T-cell (primary cell): Measurements from ENCODE around the gene SPOCD1. TPM values are rescaled to one million over a fixed set of nuclear protein-coding genes. Genes with fewer than 3 reads are reported as not detected.

ENCODE experiments used
- ATAC-seq, 4 experiments: fragments of 200-7000 bp in 3 of 4; fragments of 150-1000 bp in 1 of 4; cut with Tn5 transposase; replicated peaks in 1 of 4; 1 replicate in 3 of 4; 2 replicates in 1 of 4; pipeline ENCODE4 v1.10.0; 2021; ENCODE audit warnings: moderate library complexity in 3 of 4, mild to moderate bottlenecking in 2 of 4, moderate number of reproducible peaks in 1 of 4
- CTCF ChIA-PET, 2 donors: fragments of 300-600 bp; sonication (Branson Sonifier 250); formaldehyde crosslinking; loops; one replicate each; lab custom pipeline; 2022; ENCODE audit warnings: antibody characterized with exemption in 2 of 2; lab: Charles Lee
- POLR2A ChIA-PET, 2 donors: fragments of 300-600 bp; sonication (Branson Sonifier 250); formaldehyde crosslinking; loops; one replicate each; lab custom pipeline; 2022; ENCODE audit warnings: antibody characterized with exemption in 2 of 2; lab: Charles Lee
- DNase-seq, 35 experiments: peaks; one replicate each; pipeline versions ENCODE4 v3.0.0 to v3.0.0-alpha.2; 2013 to 2023
- H3K27ac ChIP-seq: one replicate; pipeline ENCODE4 v1.5.1; 2013; ENCODE audit warnings: low read length
- H3K27me3 ChIP-seq, 2 experiments: replicated peaks in 1 of 2; 1 replicate in 1 of 2; 2 replicates in 1 of 2; pipeline versions ENCODE4 v1.6.1 to v1.7.0; 2013; ENCODE audit warnings: low read length in 1 of 2, mixed read lengths in 1 of 2; ENCODE audit not compliant: control insufficient read depth in 2 of 2, insufficient read depth in 2 of 2; ENCODE audit errors: extremely low read depth in 1 of 2
- H3K36me3 ChIP-seq, 2 donors: 1 replicate in 1 of 2; 2 replicates in 1 of 2; pipeline versions ENCODE4 v1.6.1 to v1.7.0; 2013; ENCODE audit warnings: low read length in 1 of 2; ENCODE audit not compliant: control insufficient read depth in 2 of 2, insufficient read depth in 1 of 2; ENCODE audit errors: extremely low read depth in 1 of 2
- H3K4me1 ChIP-seq, 2 experiments: 1 replicate in 1 of 2; 2 replicates in 1 of 2; pipeline versions ENCODE4 v1.6.1 to v1.7.0; 2013; ENCODE audit warnings: low read length in 2 of 2, mixed read lengths in 1 of 2; ENCODE audit not compliant: insufficient read depth in 2 of 2, control insufficient read depth in 1 of 2; ENCODE audit errors: extremely low read depth in 1 of 2
- H3K4me3 ChIP-seq, 2 donors: 1 replicate in 1 of 2; 2 replicates in 1 of 2; pipeline versions ENCODE4 v1.5.1 to v1.7.0; 2013; ENCODE audit warnings: mild to moderate bottlenecking in 2 of 2, low read length in 1 of 2, moderate library complexity in 1 of 2; ENCODE audit not compliant: control insufficient read depth in 1 of 2; ENCODE audit errors: extremely low read depth in 1 of 2
- H3K9me3 ChIP-seq: 2 replicates; pipeline ENCODE4 v1.7.0; 2013
- H3K27ac Mint-ChIP-seq, 2 donors: one replicate each; pipeline ENCODE4 v1.8.0; 2020 to 2021; ENCODE audit warnings: mild to moderate bottlenecking in 2 of 2, mixed read lengths in 2 of 2
- H3K27me3 Mint-ChIP-seq, 2 donors: one replicate each; pipeline ENCODE4 v1.8.0; 2021 to 2022; ENCODE audit warnings: mixed read lengths in 2 of 2
- H3K36me3 Mint-ChIP-seq: one replicate; pipeline ENCODE4 v1.8.0; 2021; ENCODE audit warnings: mixed read lengths
- H3K4me1 Mint-ChIP-seq, 3 donors: one replicate each; pipeline ENCODE4 v1.8.0; 2020 to 2022; ENCODE audit warnings: mixed read lengths in 3 of 3, mild to moderate bottlenecking in 1 of 3
- H3K4me3 Mint-ChIP-seq, 3 donors: one replicate each; pipeline ENCODE4 v1.8.0; 2020 to 2022; ENCODE audit warnings: mild to moderate bottlenecking in 3 of 3, mixed read lengths in 3 of 3, moderate library complexity in 3 of 3
- H3K9me3 Mint-ChIP-seq, 3 donors: one replicate each; pipeline ENCODE4 v1.8.0; 2020 to 2022; ENCODE audit warnings: mixed read lengths in 3 of 3
- WGBS: methylation state at CpG from one replicate; pipeline ENCODE4 v1.1.5; 2013; ENCODE audit warnings: missing lambda C conversion rate; ENCODE audit not compliant: insufficient coverage; 5-methylcytosine and 5-hydroxymethylcytosine counted together
- total RNA-seq, 35 experiments: library from RNA in 6 of 35; stranded (reverse) in 6 of 35; fragments of 120-200 nt in 1 of 35; gene quantifications; one replicate each; pipeline versions ENCODE4 v1.2.1 to v1.2.4 and lab custom pipeline; 2013 to 2026

SPOCD1 gene
- total RNA-seq, 5 donors from 2014 or later (not counting 1 experiment from before 2014, with no cell fraction given) = not detected

DNA sequence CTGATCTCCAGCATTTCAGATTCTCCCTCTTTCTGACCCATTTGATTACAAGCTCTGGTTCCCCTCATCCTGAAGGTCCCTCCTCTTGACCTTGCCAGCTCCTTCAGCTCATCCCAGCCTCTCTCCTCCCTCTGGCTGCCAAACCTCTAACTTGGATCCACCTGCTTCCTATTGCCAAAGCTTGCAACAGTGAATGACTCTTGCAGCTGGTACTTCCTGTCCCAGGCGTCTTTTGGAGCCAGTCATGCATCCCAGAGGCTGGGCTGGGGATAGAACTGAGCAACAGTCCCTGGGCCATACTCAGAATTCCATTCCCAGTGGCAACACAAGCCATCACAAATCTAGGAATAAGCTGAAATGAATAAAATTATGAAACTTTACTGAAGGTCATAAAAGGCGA is 27.7 kb upstream of the SPOCD1 start:
- DNase-seq (no peak), ATAC-seq (no peak)
- no peak overlapping the region for H3K4me3 Mint-ChIP-seq
- H3K4me1 Mint-ChIP-seq = peaks cover 47 to 62% (median 49%) of the 10 kb centered on the region in 3 donors
- no peaks in the 10 kb centered on the region for H3K36me3 Mint-ChIP-seq
- POLR2A ChIA-PET = interaction anchor here in 1 of 2 donors (0.6 kb wide), 1 partner anchor 82 kb away, joined by 3 read pairs; no protein-coding TSS in a partner anchor
- Histone ChIP-seq H3K27ac (no peak overlapping the region), H3K36me3 (no peaks in the 10 kb centered on the region), H3K4me1 (peaks cover 24 to 36% of the 10 kb centered on the region in 2 experiments), H3K4me3 (no peak overlapping the region), H3K27me3 (no peaks in the 10 kb centered on the region), H3K9me3 (no peaks in the 10 kb centered on the region)
- no peaks in the 10 kb centered on the region for H3K27me3 Mint-ChIP-seq
- no peaks in the 10 kb centered on the region for H3K9me3 Mint-ChIP-seq
- CTCF ChIA-PET = no interaction called here
- no CpG with 5 or more reads among the region's 2 CpGs for WGBS
- peak overlapping the region in 1 of 2 donors; percentile 16 for H3K27ac Mint-ChIP-seq

DNA sequence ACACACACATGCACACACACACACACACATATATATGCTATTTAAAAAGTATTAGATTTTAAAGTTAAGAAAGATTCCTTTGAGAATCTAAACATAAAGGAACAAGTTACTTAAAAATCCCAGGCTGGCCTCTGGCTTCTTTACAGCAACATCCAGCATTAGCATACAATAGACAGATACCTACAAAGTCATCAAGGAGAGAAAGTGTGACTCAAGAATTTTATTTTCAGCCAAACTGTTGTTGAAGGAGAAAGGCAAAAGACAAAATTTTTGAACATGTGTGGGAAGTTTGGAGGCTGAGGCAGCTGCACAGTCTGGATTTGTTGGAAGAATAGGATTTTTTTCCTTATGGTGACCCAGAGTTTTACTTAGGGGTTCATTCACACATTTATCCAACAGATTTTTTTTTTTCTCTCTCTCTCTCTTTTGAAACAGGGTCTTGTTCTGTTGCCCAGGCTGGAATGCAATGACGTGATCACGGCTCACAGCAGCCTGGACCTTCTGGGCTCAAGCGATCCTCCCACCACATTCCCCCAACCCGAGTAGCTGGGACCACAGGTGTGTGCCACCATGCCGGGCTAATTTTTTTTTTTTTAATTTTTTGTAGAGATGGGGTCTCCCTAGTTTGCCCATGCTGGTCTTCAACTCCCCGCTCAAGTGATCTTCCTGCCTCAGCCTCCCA is 24.0 kb upstream of the SPOCD1 start:
- ATAC-seq (no peak), DNase-seq (no peak)
- H3K4me3 Mint-ChIP-seq = no peak overlapping the region
- Histone ChIP-seq H3K27ac (no peak overlapping the region), H3K4me3 (no peak overlapping the region), H3K4me1 (peaks cover 4 to 16% of the 10 kb centered on the region in 2 experiments), H3K9me3 (no peaks in the 10 kb centered on the region), H3K36me3 (no peaks in the 10 kb centered on the region), H3K27me3 (no peaks in the 10 kb centered on the region)
- no peaks in the 10 kb centered on the region for H3K36me3 Mint-ChIP-seq
- no peaks in the 10 kb centered on the region for H3K27me3 Mint-ChIP-seq
- no peaks in the 10 kb centered on the region for H3K9me3 Mint-ChIP-seq
- H3K27ac Mint-ChIP-seq = no peak overlapping the region
- WGBS = 90% methylated on average over 2 of the region's 6 CpGs
- ChIA-PET CTCF (no interaction called here), POLR2A (interaction anchor here in 1 of 2 donors (0.5 kb wide), 1 partner anchor 314 kb away, joined by 4 read pairs; no protein-coding TSS in a partner anchor)
- peaks cover 19 to 45% (median 20%) of the 10 kb centered on the region in 3 donors for H3K4me1 Mint-ChIP-seq

GRCh38 chr1:31837451-31838158 is 21.8 kb upstream of the SPOCD1 start:
- H3K4me3 Mint-ChIP-seq = no peak overlapping the region
- POLR2A ChIA-PET = no interaction called here
- H3K4me3 ChIP-seq = no peak overlapping the region
- DNase-seq = no peak
- CTCF ChIA-PET = interaction anchor here in 1 of 2 donors (0.6 kb wide), 1 partner anchor 132 kb away, joined by 3 read pairs; no protein-coding TSS in a partner anchor
- no peaks in the 10 kb centered on the region for H3K27me3 ChIP-seq
- no peaks in the 10 kb centered on the region for H3K36me3 Mint-ChIP-seq
- H3K27ac ChIP-seq = no peak overlapping the region
- H3K27ac Mint-ChIP-seq = no peak overlapping the region
- H3K9me3 Mint-ChIP-seq = no peaks in the 10 kb centered on the region
- no peaks in the 10 kb centered on the region for H3K27me3 Mint-ChIP-seq
- WGBS = 93% methylated on average over 5 of the region's 9 CpGs
- H3K4me1 Mint-ChIP-seq = peaks cover 12 to 30% (median 16%) of the 10 kb centered on the region in 3 donors
- H3K9me3 ChIP-seq = no peaks in the 10 kb centered on the region
- no peaks in the 10 kb centered on the region for H3K36me3 ChIP-seq
- H3K4me1 ChIP-seq = peaks cover under 1 to 10% of the 10 kb centered on the region in 2 experiments
- ATAC-seq = no peak

DNA sequence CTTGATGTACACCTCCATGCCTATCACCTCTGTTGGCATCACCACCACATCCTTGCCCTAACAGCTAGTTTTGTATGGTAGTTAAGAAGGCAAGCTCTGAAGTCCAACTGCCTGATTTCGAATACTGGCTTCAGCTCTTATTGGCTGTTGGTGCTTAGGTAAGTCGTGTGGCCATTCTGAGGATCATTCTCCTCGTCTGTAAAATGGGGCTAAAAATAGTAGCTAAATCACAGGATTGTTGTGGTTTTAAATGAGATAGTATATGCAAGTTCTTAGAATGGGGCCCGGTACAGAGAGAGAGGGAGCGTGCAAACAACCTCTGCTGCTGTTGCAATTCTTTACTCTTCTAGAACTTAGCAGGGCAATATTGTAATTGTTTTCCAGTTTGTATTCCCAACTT is 20.8 kb upstream of the SPOCD1 start:
- no peak overlapping the region for H3K27ac ChIP-seq
- no peak overlapping the region for H3K4me3 ChIP-seq
- POLR2A ChIA-PET = no interaction called here
- no peaks in the 10 kb centered on the region for H3K9me3 ChIP-seq
- H3K36me3 ChIP-seq = no peaks in the 10 kb centered on the region
- H3K27ac Mint-ChIP-seq = peak overlapping the region in 1 of 2 donors; percentile 23
- no peak for ATAC-seq
- 40% methylated on average over 3 of the region's 5 CpGs for WGBS
- H3K4me3 Mint-ChIP-seq = no peak overlapping the region
- CTCF ChIA-PET = interaction anchor here (0.5 to 0.6 kb wide), 3 partner anchors 15 to 274 kb away, joined by 3 to 4 read pairs (median 3); no protein-coding TSS in a partner anchor
- H3K4me1 ChIP-seq = peaks cover 0 to 9% of the 10 kb centered on the region in 2 experiments
- no peaks in the 10 kb centered on the region for H3K27me3 ChIP-seq
- H3K27me3 Mint-ChIP-seq = no peaks in the 10 kb centered on the region
- no peak for DNase-seq
- H3K4me1 Mint-ChIP-seq = peaks cover 12 to 38% (median 17%) of the 10 kb centered on the region in 3 donors
- no peaks in the 10 kb centered on the region for H3K9me3 Mint-ChIP-seq
- no peaks in the 10 kb centered on the region for H3K36me3 Mint-ChIP-seq

GRCh38 chr1:31835415-31835814 is 19.6 kb upstream of the SPOCD1 start:
- Histone ChIP-seq H3K9me3 (no peaks in the 10 kb centered on the region), H3K36me3 (no peaks in the 10 kb centered on the region), H3K4me3 (no peak overlapping the region), H3K27me3 (peaks cover 0 to 2% of the 10 kb centered on the region in 2 experiments), H3K4me1 (peaks cover 0 to 13% of the 10 kb centered on the region in 2 experiments), H3K27ac (no peak overlapping the region)
- H3K36me3 Mint-ChIP-seq = no peaks in the 10 kb centered on the region
- WGBS = 100% methylated on average over 1 of the region's 3 CpGs
- no peaks in the 10 kb centered on the region for H3K9me3 Mint-ChIP-seq
- POLR2A ChIA-PET = interaction anchor here in 1 of 2 donors (0.7 kb wide), 1 partner anchor 31 kb away, joined by 3 read pairs; no protein-coding TSS in a partner anchor
- no peak overlapping the region for H3K4me3 Mint-ChIP-seq
- no peaks in the 10 kb centered on the region for H3K27me3 Mint-ChIP-seq
- ATAC-seq (no peak), DNase-seq (no peak)
- no peak overlapping the region for H3K27ac Mint-ChIP-seq
- CTCF ChIA-PET = interaction anchor here in 1 of 2 donors (0.7 kb wide), 1 partner anchor 72 kb away, joined by 6 read pairs; no protein-coding TSS in a partner anchor
- peaks cover 16 to 41% (median 23%) of the 10 kb centered on the region in 3 donors for H3K4me1 Mint-ChIP-seq

- Histone ChIP-seq H3K4me1 (peaks cover 0 to 22% of the 10 kb centered on the region in 2 experiments), H3K27me3 (peaks cover 0 to 2% of the 10 kb centered on the region in 2 experiments), H3K4me3 (no peak overlapping the region), H3K27ac (no peak overlapping the region), H3K9me3 (no peaks in the 10 kb centered on the region), H3K36me3 (no peaks in the 10 kb centered on the region)
- WGBS = 62% methylated on average over 5 of the region's 6 CpGs
- Mint-ChIP-seq H3K9me3 (no peaks in the 10 kb centered on the region), H3K4me3 (no peak overlapping the region), H3K27me3 (no peaks in the 10 kb centered on the region), H3K27ac (no peak overlapping the region), H3K4me1 (peaks cover 16 to 37% (median 23%) of the 10 kb centered on the region in 3 donors), H3K36me3 (no peaks in the 10 kb centered on the region)
- DNase-seq (peak in 1 of 35 experiments; percentile 45), ATAC-seq (no peak)
- POLR2A ChIA-PET = no interaction called here
- CTCF ChIA-PET = interaction anchor here in 1 of 2 donors (1.0 to 1.5 kb wide), 2 partner anchors 128 to 130 kb away, joined by 3 to 4 read pairs; no protein-coding TSS in a partner anchor
Observed at GRCh38 chr1:31834501-31834900, 18.7 kb upstream of the SPOCD1 start.
